ENCODE results near the gene MAP2K1. TPM values are rescaled to one million over a fixed set of nuclear protein-coding genes. Genes with fewer than 3 reads are reported as not detected.

The MAP2K1 gene
- total and polyA plus RNA-seq, 4 donors: 14.3 to 30.2 (median 24.4) TPM

DNA sequence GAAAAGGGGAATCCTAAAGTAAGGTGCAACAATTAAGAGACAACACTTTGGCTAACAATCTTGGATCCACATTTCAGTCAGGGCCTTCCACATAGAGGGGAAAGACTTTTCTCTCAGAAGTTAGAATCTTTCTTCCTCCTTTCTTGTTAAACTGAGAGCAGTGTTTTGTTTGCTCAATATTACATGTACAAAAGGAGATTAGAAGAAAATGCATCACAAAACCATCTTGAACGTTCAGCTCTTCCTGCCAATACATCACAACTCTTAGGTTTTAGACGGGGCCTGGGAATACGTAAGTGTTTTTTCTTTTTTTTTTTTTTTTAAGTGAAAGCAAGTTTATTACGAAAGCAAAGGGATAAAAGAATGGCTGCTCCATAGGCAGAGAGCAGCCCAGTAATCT lies 39.1 kb downstream of the MAP2K1 start:
- DNase-seq (ENCODE audit: low spot score): no peak
- no peaks in the 10 kb centered on the region for H3K27me3 ChIP-seq (ENCODE audit: control insufficient read depth in 4 of 4, insufficient read depth in 4 of 4, low read length in 3 of 4)
- WGBS: 90% methylated on average over 4 of the region's 4 CpGs
- no peaks in the 10 kb centered on the region for H3K9me3 ChIP-seq (ENCODE audit: control insufficient read depth in 4 of 4, low read length in 3 of 4)
- H3K9ac ChIP-seq (ENCODE audit: low read depth in 1 of 2, low read length in 2 of 2): no peak overlapping the region
- TF ChIP-seq, protein P1, sequence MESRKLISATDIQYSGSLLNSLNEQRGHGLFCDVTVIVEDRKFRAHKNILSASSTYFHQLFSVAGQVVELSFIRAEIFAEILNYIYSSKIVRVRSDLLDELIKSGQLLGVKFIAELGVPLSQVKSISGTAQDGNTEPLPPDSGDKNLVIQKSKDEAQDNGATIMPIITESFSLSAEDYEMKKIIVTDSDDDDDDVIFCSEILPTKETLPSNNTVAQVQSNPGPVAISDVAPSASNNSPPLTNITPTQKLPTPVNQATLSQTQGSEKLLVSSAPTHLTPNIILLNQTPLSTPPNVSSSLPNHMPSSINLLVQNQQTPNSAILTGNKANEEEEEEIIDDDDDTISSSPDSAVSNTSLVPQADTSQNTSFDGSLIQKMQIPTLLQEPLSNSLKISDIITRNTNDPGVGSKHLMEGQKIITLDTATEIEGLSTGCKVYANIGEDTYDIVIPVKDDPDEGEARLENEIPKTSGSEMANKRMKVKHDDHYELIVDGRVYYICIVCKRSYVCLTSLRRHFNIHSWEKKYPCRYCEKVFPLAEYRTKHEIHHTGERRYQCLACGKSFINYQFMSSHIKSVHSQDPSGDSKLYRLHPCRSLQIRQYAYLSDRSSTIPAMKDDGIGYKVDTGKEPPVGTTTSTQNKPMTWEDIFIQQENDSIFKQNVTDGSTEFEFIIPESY (IDR thresholded peaks at IDR 0.05): no peak
- TF ChIP-seq GABPA (IDR thresholded peaks at IDR 0.05 in 1 of 2, conservative IDR thresholded peaks at IDR 0.05 in 1 of 2) (no peak), JUND (IDR thresholded peaks at IDR 0.05) (no peak), FOXA1 (IDR thresholded peaks at IDR 0.05) (no peak), YY1 (IDR thresholded peaks at IDR 0.05) (no peak), HNF4G (IDR thresholded peaks at IDR 0.05) (no peak), EGR1 (IDR thresholded peaks at IDR 0.05; ENCODE audit: low read depth in 2 of 2) (no peak), SP1 (IDR thresholded peaks at IDR 0.05) (no peak), HNF4A (conservative IDR thresholded peaks at IDR 0.05) (no peak), RAD21 (IDR thresholded peaks at IDR 0.05) (no peak), FOXA2 (IDR thresholded peaks at IDR 0.05) (no peak), RXRA (IDR thresholded peaks at IDR 0.05) (no peak)
- TF ChIP-seq, protein P2, sequence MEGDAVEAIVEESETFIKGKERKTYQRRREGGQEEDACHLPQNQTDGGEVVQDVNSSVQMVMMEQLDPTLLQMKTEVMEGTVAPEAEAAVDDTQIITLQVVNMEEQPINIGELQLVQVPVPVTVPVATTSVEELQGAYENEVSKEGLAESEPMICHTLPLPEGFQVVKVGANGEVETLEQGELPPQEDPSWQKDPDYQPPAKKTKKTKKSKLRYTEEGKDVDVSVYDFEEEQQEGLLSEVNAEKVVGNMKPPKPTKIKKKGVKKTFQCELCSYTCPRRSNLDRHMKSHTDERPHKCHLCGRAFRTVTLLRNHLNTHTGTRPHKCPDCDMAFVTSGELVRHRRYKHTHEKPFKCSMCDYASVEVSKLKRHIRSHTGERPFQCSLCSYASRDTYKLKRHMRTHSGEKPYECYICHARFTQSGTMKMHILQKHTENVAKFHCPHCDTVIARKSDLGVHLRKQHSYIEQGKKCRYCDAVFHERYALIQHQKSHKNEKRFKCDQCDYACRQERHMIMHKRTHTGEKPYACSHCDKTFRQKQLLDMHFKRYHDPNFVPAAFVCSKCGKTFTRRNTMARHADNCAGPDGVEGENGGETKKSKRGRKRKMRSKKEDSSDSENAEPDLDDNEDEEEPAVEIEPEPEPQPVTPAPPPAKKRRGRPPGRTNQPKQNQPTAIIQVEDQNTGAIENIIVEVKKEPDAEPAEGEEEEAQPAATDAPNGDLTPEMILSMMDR (IDR thresholded peaks at IDR 0.05; ENCODE audit: low read depth, low read length, missing input control): no peak
- TF ChIP-seq, protein P3, sequence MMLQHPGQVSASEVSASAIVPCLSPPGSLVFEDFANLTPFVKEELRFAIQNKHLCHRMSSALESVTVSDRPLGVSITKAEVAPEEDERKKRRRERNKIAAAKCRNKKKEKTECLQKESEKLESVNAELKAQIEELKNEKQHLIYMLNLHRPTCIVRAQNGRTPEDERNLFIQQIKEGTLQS (IDR thresholded peaks at IDR 0.05): no peak
- H3K27ac ChIP-seq (ENCODE audit: low read depth in 1 of 2, low read length in 2 of 2): no peak overlapping the region
- no peaks in the 10 kb centered on the region for H3K36me3 ChIP-seq (ENCODE audit: control insufficient read depth in 4 of 4, insufficient read depth in 3 of 4, low read depth in 1 of 4, low read length in 3 of 4)
- no peak overlapping the region for H3K4me3 ChIP-seq (ENCODE audit: low read depth in 1 of 3, low read length in 3 of 3)
- no peaks in the 10 kb centered on the region for H3K4me1 ChIP-seq (ENCODE audit: control insufficient read depth in 4 of 4, insufficient read depth in 4 of 4, low read length in 3 of 4)

DNA sequence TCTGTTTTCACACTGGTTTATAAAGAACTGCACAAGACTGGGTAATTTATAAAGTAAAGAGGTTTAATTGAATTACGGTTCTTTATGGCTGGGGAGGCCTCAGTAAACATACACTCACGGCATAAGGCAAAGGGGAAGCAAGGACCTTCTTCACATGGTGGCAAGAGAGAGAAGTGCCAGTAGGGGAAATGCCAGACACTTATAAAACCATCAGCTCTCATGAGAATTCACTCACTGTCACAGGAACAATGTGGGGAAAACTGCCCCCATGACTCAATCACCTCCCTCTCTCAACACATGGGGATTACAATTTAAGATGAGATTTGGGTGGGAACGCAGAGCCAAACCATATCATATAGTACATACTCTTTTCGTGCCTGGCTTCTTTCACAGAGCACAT lies 42.4 kb downstream of the MAP2K1 start:
- no peak for DNase-seq (ENCODE audit: low spot score)
- 90% methylated on average over 4 of the region's 4 CpGs for WGBS
- no peaks in the 10 kb centered on the region for H3K36me3 ChIP-seq (ENCODE audit: control insufficient read depth in 4 of 4, insufficient read depth in 3 of 4, low read depth in 1 of 4, low read length in 3 of 4)
- no peak overlapping the region for H3K27ac ChIP-seq (ENCODE audit: low read depth in 1 of 2, low read length in 2 of 2)
- TF ChIP-seq HNF4A (conservative IDR thresholded peaks at IDR 0.05) (no peak), NR2F2 (IDR thresholded peaks at IDR 0.05) (no peak), GABPA (IDR thresholded peaks at IDR 0.05 in 1 of 2, conservative IDR thresholded peaks at IDR 0.05 in 1 of 2) (no peak), JUND (IDR thresholded peaks at IDR 0.05) (no peak), HNF4G (IDR thresholded peaks at IDR 0.05) (no peak)
- TF ChIP-seq, protein P4, sequence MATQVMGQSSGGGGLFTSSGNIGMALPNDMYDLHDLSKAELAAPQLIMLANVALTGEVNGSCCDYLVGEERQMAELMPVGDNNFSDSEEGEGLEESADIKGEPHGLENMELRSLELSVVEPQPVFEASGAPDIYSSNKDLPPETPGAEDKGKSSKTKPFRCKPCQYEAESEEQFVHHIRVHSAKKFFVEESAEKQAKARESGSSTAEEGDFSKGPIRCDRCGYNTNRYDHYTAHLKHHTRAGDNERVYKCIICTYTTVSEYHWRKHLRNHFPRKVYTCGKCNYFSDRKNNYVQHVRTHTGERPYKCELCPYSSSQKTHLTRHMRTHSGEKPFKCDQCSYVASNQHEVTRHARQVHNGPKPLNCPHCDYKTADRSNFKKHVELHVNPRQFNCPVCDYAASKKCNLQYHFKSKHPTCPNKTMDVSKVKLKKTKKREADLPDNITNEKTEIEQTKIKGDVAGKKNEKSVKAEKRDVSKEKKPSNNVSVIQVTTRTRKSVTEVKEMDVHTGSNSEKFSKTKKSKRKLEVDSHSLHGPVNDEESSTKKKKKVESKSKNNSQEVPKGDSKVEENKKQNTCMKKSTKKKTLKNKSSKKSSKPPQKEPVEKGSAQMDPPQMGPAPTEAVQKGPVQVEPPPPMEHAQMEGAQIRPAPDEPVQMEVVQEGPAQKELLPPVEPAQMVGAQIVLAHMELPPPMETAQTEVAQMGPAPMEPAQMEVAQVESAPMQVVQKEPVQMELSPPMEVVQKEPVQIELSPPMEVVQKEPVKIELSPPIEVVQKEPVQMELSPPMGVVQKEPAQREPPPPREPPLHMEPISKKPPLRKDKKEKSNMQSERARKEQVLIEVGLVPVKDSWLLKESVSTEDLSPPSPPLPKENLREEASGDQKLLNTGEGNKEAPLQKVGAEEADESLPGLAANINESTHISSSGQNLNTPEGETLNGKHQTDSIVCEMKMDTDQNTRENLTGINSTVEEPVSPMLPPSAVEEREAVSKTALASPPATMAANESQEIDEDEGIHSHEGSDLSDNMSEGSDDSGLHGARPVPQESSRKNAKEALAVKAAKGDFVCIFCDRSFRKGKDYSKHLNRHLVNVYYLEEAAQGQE (IDR thresholded peaks at IDR 0.05): no peak
- TF ChIP-seq, protein P2 (IDR thresholded peaks at IDR 0.05; ENCODE audit: low read depth, low read length, missing input control): no peak
- H3K9ac ChIP-seq (ENCODE audit: low read depth in 1 of 2, low read length in 2 of 2): no peak overlapping the region
- H3K27me3 ChIP-seq (ENCODE audit: control insufficient read depth in 4 of 4, insufficient read depth in 4 of 4, low read length in 3 of 4): no peaks in the 10 kb centered on the region
- no peaks in the 10 kb centered on the region for H3K9me3 ChIP-seq (ENCODE audit: control insufficient read depth in 4 of 4, low read length in 3 of 4)
- H3K4me3 ChIP-seq (ENCODE audit: low read depth in 1 of 3, low read length in 3 of 3): no peak overlapping the region
- peaks cover 0 to 2% (median 0%) of the 10 kb centered on the region in 4 donors for H3K4me1 ChIP-seq (ENCODE audit: control insufficient read depth in 4 of 4, insufficient read depth in 4 of 4, low read length in 3 of 4)

All from liver (tissue), 9 donors.